PC-9 (cell line): ENCODE measurements around the gene UBE2D1. TPM values are rescaled to one million over a fixed set of nuclear protein-coding genes. Genes with fewer than 3 reads are reported as not detected.

ENCODE experiments used
- BruUV-seq: library from RNA; stranded (reverse); fragments of 400-500 nt; replicated peaks from 2 replicates; lab custom pipeline; 2021; lab: Mats Ljungman, UMichigan
- CTCF ChIA-PET: fragments of 300-600 bp; sonication (Branson Sonifier 250); formaldehyde crosslinking; loops from one replicate; lab custom pipeline; 2022; ENCODE audit warnings: antibody characterized with exemption; lab: Charles Lee
- POLR2A ChIA-PET: fragments of 300-600 bp; sonication (Branson Sonifier 250); formaldehyde crosslinking; loops from one replicate; lab custom pipeline; 2022; ENCODE audit warnings: antibody characterized with exemption; ENCODE audit not compliant: unreplicated experiment; lab: Charles Lee
- DNase-seq, 2 experiments: peaks; one replicate each; pipeline versions ENCODE4 v3.0.0 to v3.0.0-alpha.2; 2015 to 2022; ENCODE audit warnings: mixed read lengths in 1 of 2
- H2AFZ ChIP-seq: fragments of 200-600 bp; sonication (generic); 2 replicates; pipeline ENCODE4 v1.8.1; 2017; ENCODE audit warnings: antibody characterized with exemption
- H3F3A ChIP-seq: fragments of 200-600 bp; sonication (generic); 2 replicates; pipeline ENCODE4 v1.8.1; 2017; ENCODE audit warnings: antibody characterized with exemption, mild to moderate bottlenecking, low read depth; ENCODE audit not compliant: insufficient read depth
- H3K27ac ChIP-seq: fragments of 200-600 bp; sonication (generic); 2 replicates; pipeline ENCODE4 v1.6.1; 2016; ENCODE audit warnings: mixed run types
- H3K27me3 ChIP-seq: fragments of 200-600 bp; sonication (generic); 2 replicates; pipeline ENCODE4 v1.6.1; 2016; ENCODE audit warnings: low read depth, mixed run types; ENCODE audit not compliant: insufficient read depth
- H3K36me3 ChIP-seq: fragments of 200-600 bp; sonication (generic); 2 replicates; pipeline ENCODE4 v1.6.1; 2016; ENCODE audit warnings: low read depth, mixed run types
- H3K4me1 ChIP-seq: fragments of 200-600 bp; sonication (generic); replicated peaks from 2 replicates; pipeline ENCODE4 v1.6.1; 2016; ENCODE audit warnings: mixed run types; ENCODE audit not compliant: insufficient read depth
- H3K4me2 ChIP-seq: fragments of 200-600 bp; sonication (generic); 2 replicates; pipeline ENCODE4 v1.6.1; 2017; ENCODE audit warnings: mixed run types
- H3K4me3 ChIP-seq: fragments of 200-600 bp; sonication (generic); 2 replicates; pipeline ENCODE4 v1.6.1; 2016; ENCODE audit warnings: mixed run types
- H3K79me2 ChIP-seq: fragments of 200-600 bp; sonication (generic); 2 replicates; pipeline ENCODE4 v1.6.1; 2017; ENCODE audit warnings: low read depth, mixed run types
- H3K9me2 ChIP-seq: fragments of 200-600 bp; sonication (generic); 2 replicates; pipeline ENCODE4 v1.8.1; 2017; ENCODE audit warnings: mild to moderate bottlenecking; ENCODE audit not compliant: insufficient read depth
- H3K9me3 ChIP-seq: fragments of 200-600 bp; sonication (generic); 2 replicates; pipeline ENCODE4 v1.8.1; 2016; ENCODE audit warnings: low read depth; ENCODE audit not compliant: insufficient read depth
- H4K20me1 ChIP-seq: fragments of 200-600 bp; sonication (generic); 2 replicates; pipeline ENCODE4 v1.8.1; 2017; ENCODE audit not compliant: insufficient read depth
- CTCF ChIP-seq: fragments of 200-600 bp; sonication (generic); conservative IDR thresholded peaks from 2 replicates; pipeline ENCODE4 v1.6.1; 2017; ENCODE audit warnings: mixed run types, antibody characterized with exemption, mild to moderate bottlenecking, moderate library complexity
- EZH2 ChIP-seq: fragments of 200-600 bp; sonication (generic); IDR thresholded peaks from 2 replicates; pipeline ENCODE4 v1.8.0; 2017; ENCODE audit warnings: antibody characterized with exemption, low read depth
- intact Hi-C: fragments of 100-400 bp; cut with micrococcal nuclease; formaldehyde crosslinking; loops from one replicate; pipeline ENCODE4 v1.10.0; 2022; ENCODE audit not compliant: unreplicated experiment
- total RNA-seq: library from RNA; stranded (reverse); gene quantifications from 2 replicates; pipeline ENCODE4 v1.2.3, GENCODE V29; 2021

UBE2D1 gene
- total RNA-seq, 1 experiment from 2014 or later: 24.0 TPM

GRCh38 chr10:58384095-58384494 is 49.3 kb downstream of the UBE2D1 start:
- H3K4me1 ChIP-seq: peaks cover 23% of the 10 kb centered on the region
- no TSS peak for BruUV-seq
- H3K4me3 ChIP-seq: peak overlapping the region; percentile 65; the same call in 1 of the 2 replicates
- no peaks in the 10 kb centered on the region for H3K9me2 ChIP-seq
- H3K27ac ChIP-seq: no peak overlapping the region
- CTCF ChIA-PET: no interaction called here
- POLR2A ChIA-PET: no interaction called here
- H3K36me3 ChIP-seq: peaks cover 13% of the 10 kb centered on the region
- intact Hi-C loops: no loop called here
- peaks cover 11% of the 10 kb centered on the region for H3F3A ChIP-seq
- no peaks in the 10 kb centered on the region for H3K27me3 ChIP-seq
- peak overlapping the region; percentile 86 for H3K4me2 ChIP-seq
- peaks cover 41% of the 10 kb centered on the region for H3K79me2 ChIP-seq
- peak overlapping the region; percentile 88 for H2AFZ ChIP-seq
- 0 out of 2 replicates have a peak, but pooled peaks cover 6% of the 10 kb centered on the region for H4K20me1 ChIP-seq
- H3K9me3 ChIP-seq: no peaks in the 10 kb centered on the region
- no peak for DNase-seq
- TF ChIP-seq CTCF (no peak), EZH2 (no peak)

DNA sequence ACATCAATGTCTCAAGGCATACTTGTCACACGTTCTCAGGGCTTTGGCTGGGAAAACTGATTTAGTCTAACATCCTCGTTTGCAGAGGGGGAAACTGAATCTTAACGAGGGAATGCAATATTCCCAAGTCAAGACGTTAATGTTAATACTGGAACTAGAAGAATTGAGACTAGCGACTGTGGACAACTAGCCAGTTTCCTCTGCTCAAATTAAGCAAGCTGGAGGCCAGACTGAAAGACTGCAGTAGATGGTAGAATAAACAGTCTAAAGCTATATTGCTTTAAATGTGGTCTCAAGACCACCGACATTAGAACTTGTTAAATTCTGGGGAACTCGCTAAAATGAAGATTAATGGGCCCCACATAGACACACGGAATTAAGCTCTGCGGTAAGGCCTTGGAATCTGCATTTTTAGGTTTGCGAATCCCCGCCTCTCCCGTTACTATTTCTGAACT is 49.8 kb downstream of the UBE2D1 start:
- intact Hi-C loops: no loop called here
- Histone ChIP-seq H4K20me1 (0 out of 2 replicates have a peak, but pooled peaks cover 6% of the 10 kb centered on the region), H3K9me3 (no peaks in the 10 kb centered on the region), H3K36me3 (peaks cover 18% of the 10 kb centered on the region), H3K4me1 (peaks cover 23% of the 10 kb centered on the region), H3F3A (peaks cover 11% of the 10 kb centered on the region), H3K4me2 (peak overlapping the region; percentile 86), H2AFZ (peak overlapping the region; percentile 88), H3K27ac (no peak overlapping the region), H3K79me2 (peaks cover 46% of the 10 kb centered on the region), H3K27me3 (no peaks in the 10 kb centered on the region), H3K4me3 (peak overlapping the region; percentile 65), H3K9me2 (no peaks in the 10 kb centered on the region)
- BruUV-seq: TSS peak; percentile 92
- ChIA-PET POLR2A (interaction anchor here (0.7 kb wide), 1 partner anchor 67 kb away, joined by 3 read pairs; no protein-coding TSS in a partner anchor), CTCF (no interaction called here)
- TF ChIP-seq CTCF: no peak
- TF ChIP-seq EZH2: no peak
- DNase-seq: no peak

GRCh38 chr10:58384999-58385783 is 50.4 kb downstream of the UBE2D1 start, which contains the start of gene TFAM:
TFAM (plus strand) TSS chr10:58385410; CDS start chr10:58385548, 138 bp downstream.
- Histone ChIP-seq H3K79me2 (peaks cover 52% of the 10 kb centered on the region), H3K4me1 (peaks cover 23% of the 10 kb centered on the region), H3K36me3 (peaks cover 24% of the 10 kb centered on the region), H3K27me3 (no peaks in the 10 kb centered on the region), H3K4me3 (peak within 1 kb of the TSS; percentile 65), H2AFZ (peak within 1 kb of the TSS; percentile 88), H3K27ac (peak within 1 kb of the TSS; percentile 55), H3K9me3 (no peaks in the 10 kb centered on the region), H3K4me2 (peak within 1 kb of the TSS; percentile 86), H3K9me2 (no peaks in the 10 kb centered on the region), H4K20me1 (peaks cover 11% of the 10 kb centered on the region; the same call in 1 of the 2 replicates), H3F3A (peaks cover 11% of the 10 kb centered on the region)
- CTCF ChIA-PET: no interaction called here
- TF ChIP-seq EZH2: no peak
- peak; percentile 42; the same call in 1 of the 2 replicates for TF ChIP-seq CTCF
- POLR2A ChIA-PET: interaction anchor here (0.7 kb wide), 1 partner anchor 67 kb away, joined by 3 read pairs; no protein-coding TSS in a partner anchor
- intact Hi-C loops: loop anchor here (1.0 to 5.0 kb wide), 4 partner anchors 50 to 208 kb away; partner anchors contain the start of genes CISD1 and UBE2D1
- BruUV-seq: TSS peak; percentile 50
- peak; percentile 76 to 94 for DNase-seq
